ENCODE measurements around the gene MYOF.
"Not testable (repeated sequence)": the region's sequence is repeated elsewhere in the genome, so short reads cannot be mapped to it uniquely, and the experiment has no call there.

The MYOF gene

GRCh38 chr10:93431361-93431760 is 50.8 kb downstream of the MYOF start:
- no peak for DNase-seq (ENCODE audit: low spot score)

GRCh38 chr10:93425861-93426260 is 56.3 kb downstream of the MYOF start:
- DNase-seq (ENCODE audit: low spot score): no peak

GRCh38 chr10:93422118-93422517 is 60.0 kb downstream of the MYOF start:
- DNase-seq (ENCODE audit: low spot score): no peak

GRCh38 chr10:93420944-93421825 is 60.9 kb downstream of the MYOF start:
- no peak for DNase-seq (ENCODE audit: low spot score)

- peak; percentile 23 for DNase-seq (ENCODE audit: low spot score)
Measured at GRCh38 chr10:93420091-93420490, 62.0 kb downstream of the MYOF start.

- not testable (repeated sequence) for DNase-seq (ENCODE audit: low spot score)
Measured at GRCh38 chr10:93419016-93419415, 63.1 kb downstream of the MYOF start.

- DNase-seq (ENCODE audit: low spot score): no peak
Measured at GRCh38 chr10:93417921-93418320, 64.2 kb downstream of the MYOF start.

GRCh38 chr10:93417266-93417665 is 64.9 kb downstream of the MYOF start:
- peak; percentile 69 for DNase-seq (ENCODE audit: low spot score)

GRCh38 chr10:93416824-93417223 is 65.3 kb downstream of the MYOF start:
- DNase-seq (ENCODE audit: low spot score): no peak

GRCh38 chr10:93415693-93416092 is 66.4 kb downstream of the MYOF start:
- no peak for DNase-seq (ENCODE audit: low spot score)

- peak; percentile 40 for DNase-seq (ENCODE audit: low spot score)
Measured at GRCh38 chr10:93413252-93413689, 68.9 kb downstream of the MYOF start.

- peak; percentile 54 for DNase-seq (ENCODE audit: low spot score)
Measured at GRCh38 chr10:93412801-93413200, 69.3 kb downstream of the MYOF start.

- no peak for DNase-seq (ENCODE audit: low spot score)
Measured at GRCh38 chr10:93410697-93411348, 71.3 kb downstream of the MYOF start.

- no peak for DNase-seq (ENCODE audit: low spot score)
Measured at GRCh38 chr10:93408783-93409182, 73.4 kb downstream of the MYOF start.

- DNase-seq (ENCODE audit: low spot score): no peak
Measured at GRCh38 chr10:93406364-93407145, 75.6 kb downstream of the MYOF start.

- DNase-seq (ENCODE audit: low spot score): no peak
Measured at GRCh38 chr10:93404048-93404354, 78.1 kb downstream of the MYOF start.

GRCh38 chr10:93403152-93404047 is 78.7 kb downstream of the MYOF start:
- no peak for DNase-seq (ENCODE audit: low spot score)

GRCh38 chr10:93402192-93402591 is 79.9 kb downstream of the MYOF start:
- DNase-seq (ENCODE audit: low spot score): no peak

GRCh38 chr10:93398528-93398927 is 83.6 kb downstream of the MYOF start:
- DNase-seq (ENCODE audit: low spot score): no peak

- no peak for DNase-seq (ENCODE audit: low spot score)
Measured at GRCh38 chr10:93397020-93397419, 85.1 kb downstream of the MYOF start.

GRCh38 chr10:93393211-93393610 is 88.9 kb downstream of the MYOF start:
- no peak for DNase-seq (ENCODE audit: low spot score)

- DNase-seq (ENCODE audit: low spot score): no peak
Measured at GRCh38 chr10:93392121-93392520, 90.0 kb downstream of the MYOF start.

Data from Ammon's horn (tissue), 1 donor.